ENCODE results near the gene SPTLC2.
A peak's percentile ranks its signal among the peaks of the same experiment; 100 is the strongest.

Gene SPTLC2

GRCh38 chr14:77469067-77469505 lies 147.4 kb downstream of the SPTLC2 start:
- DNase-seq (ENCODE audit: low read depth in 1 of 2, low spot score in 1 of 2) = no peak
- no peak overlapping the region for H3K4me3 ChIP-seq (replicated peaks; ENCODE audit: insufficient read depth, low read length)
- H3K27ac ChIP-seq (replicated peaks) = no peak overlapping the region
- no peaks in the 10 kb centered on the region for H3K27me3 ChIP-seq (ENCODE audit: insufficient read depth, poor library complexity, severe bottlenecking)
- TF ChIP-seq CTCF (IDR thresholded peaks at IDR 0.05; ENCODE audit: insufficient read depth, low read length) (no peak), POLR2AphosphoS5 (IDR thresholded peaks at IDR 0.05; ENCODE audit: low read depth) (no peak), GABPA (IDR thresholded peaks at IDR 0.05; ENCODE audit: low read depth) (no peak), REST (IDR thresholded peaks at IDR 0.05; ENCODE audit: insufficient replicate concordance, low read depth) (no peak), SPI1 (IDR thresholded peaks at IDR 0.05; ENCODE audit: borderline replicate concordance, low read depth) (no peak)

- TF ChIP-seq CTCF (IDR thresholded peaks at IDR 0.05; ENCODE audit: insufficient read depth, low read length) (no peak), GABPA (IDR thresholded peaks at IDR 0.05; ENCODE audit: low read depth) (no peak), REST (IDR thresholded peaks at IDR 0.05; ENCODE audit: insufficient replicate concordance, low read depth) (no peak), POLR2AphosphoS5 (IDR thresholded peaks at IDR 0.05; ENCODE audit: low read depth) (no peak), SPI1 (IDR thresholded peaks at IDR 0.05; ENCODE audit: borderline replicate concordance, low read depth) (no peak)
- no peaks in the 10 kb centered on the region for H3K27me3 ChIP-seq (ENCODE audit: insufficient read depth, poor library complexity, severe bottlenecking)
- H3K4me3 ChIP-seq (replicated peaks; ENCODE audit: insufficient read depth, low read length) = no peak overlapping the region
- no peak for DNase-seq (ENCODE audit: low read depth in 1 of 2, low spot score in 1 of 2)
- no peak overlapping the region for H3K27ac ChIP-seq (replicated peaks)
These were observed 148.6 kb downstream of the SPTLC2 start for GRCh38 chr14:77467801-77468200.

GRCh38 chr14:77459072-77459723 lies 157.2 kb downstream of the SPTLC2 start:
- Histone ChIP-seq H3K27ac (replicated peaks) (peak overlapping the region; percentile 96), H3K4me3 (replicated peaks; ENCODE audit: insufficient read depth, low read length) (peak overlapping the region; percentile 90), H3K27me3 (ENCODE audit: insufficient read depth, poor library complexity, severe bottlenecking) (no peaks in the 10 kb centered on the region)
- peak; percentile 15 for TF ChIP-seq CTCF (IDR thresholded peaks at IDR 0.05; ENCODE audit: insufficient read depth, low read length)
- no peak for TF ChIP-seq REST (IDR thresholded peaks at IDR 0.05; ENCODE audit: insufficient replicate concordance, low read depth)
- DNase-seq (ENCODE audit: low read depth in 1 of 2, low spot score in 1 of 2) = peak; percentile 17 to 52

Measured in HL-60 (cell line).